GM12878 (cell line): Measurements from ENCODE around the gene WTAP. TPM values are rescaled to one million over a fixed set of nuclear protein-coding genes. Genes with fewer than 3 reads are reported as not detected.

Experiments
- ATAC-seq: fragments of 200-7000 bp; cut with Tn5 transposase; 3 replicates; pipeline ENCODE4 v1.9.1; 2020; ENCODE audit warnings: mild to moderate bottlenecking, moderate library complexity
- BruUV-seq: library from RNA; stranded (reverse); fragments of 400-500 nt; replicated peaks from 2 replicates; lab custom pipeline; 2021; lab: Mats Ljungman, UMichigan
- CTCF ChIA-PET: fragments of 300-600 bp; sonication (Branson Sonifier 250); formaldehyde crosslinking; extraction: SDS; loops from one replicate; lab custom pipeline; 2021; ENCODE audit warnings: inconsistent platforms; lab: Yijun Ruan, JAX
- POLR2A ChIA-PET: fragments of 350-600 bp; formaldehyde crosslinking; extraction: SDS; loops from one replicate; lab custom pipeline; 2021; ENCODE audit warnings: inconsistent platforms; lab: Charles Lee
- RAD21 ChIA-PET: fragments of 300-600 bp; sonication (Branson Sonifier 250); formaldehyde crosslinking; loops from one replicate; lab custom pipeline; 2023; ENCODE audit warnings: antibody characterized with exemption; ENCODE audit not compliant: unreplicated experiment; lab: Charles Lee
- SMC1A ChIA-PET: fragments of 300-600 bp; sonication (Branson Sonifier 250); formaldehyde crosslinking; loops from one replicate; lab custom pipeline; 2023; ENCODE audit not compliant: unreplicated experiment, uncharacterized antibody; lab: Charles Lee
- DNase-seq: peaks from one replicate; pipeline ENCODE4 v3.0.0-alpha.2; 2011; ENCODE audit warnings: low read depth, low spot score
- FAIRE-seq: peaks from 3 replicates; lab custom pipeline; 2011; peaks lifted over from hg19 to GRCh38; lab: Jason Lieb, UNC
- H2AFZ ChIP-seq: 2 replicates; pipeline ENCODE4 v1.6.0; 2011; ENCODE audit warnings: low read depth, low read length, control low read depth; ENCODE audit not compliant: control insufficient read depth
- H3K27ac ChIP-seq: 2 replicates; pipeline ENCODE4 v1.5.1; 2011; ENCODE audit warnings: control low read depth; ENCODE audit not compliant: control insufficient read depth, insufficient read depth
- H3K27me3 ChIP-seq, 2 experiments: replicated peaks in 1 of 2; 2 replicates each; pipeline versions ENCODE4 v1.6.0 to v1.6.1; 2011; ENCODE audit warnings: low read length in 1 of 2; ENCODE audit not compliant: control insufficient read depth in 2 of 2, insufficient read depth in 2 of 2
- H3K36me3 ChIP-seq, 2 experiments: 2 replicates each; pipeline ENCODE4 v1.5.1; 2011; ENCODE audit warnings: low read length in 1 of 2; ENCODE audit not compliant: control insufficient read depth in 2 of 2, insufficient read depth in 2 of 2
- H3K4me1 ChIP-seq: 2 replicates; pipeline ENCODE4 v1.6.1; 2011; ENCODE audit warnings: mild to moderate bottlenecking, low read length, moderate library complexity, mixed read lengths; ENCODE audit not compliant: control insufficient read depth, insufficient read depth
- H3K4me2 ChIP-seq: 2 replicates; pipeline ENCODE4 v1.6.0; 2011; ENCODE audit warnings: control low read depth; ENCODE audit not compliant: control insufficient read depth, insufficient read depth
- H3K4me3 ChIP-seq: fragments of 200-600 bp; sonication (generic); 2 replicates; pipeline ENCODE4 v1.5.1; 2016
- H3K79me2 ChIP-seq: 2 replicates; pipeline ENCODE4 v1.6.0; 2011; ENCODE audit warnings: low read length; ENCODE audit not compliant: control insufficient read depth, insufficient read depth
- H3K9ac ChIP-seq: 2 replicates; pipeline ENCODE4 v1.8.0; 2011; ENCODE audit warnings: low read length, control low read depth, mixed read lengths; ENCODE audit not compliant: control insufficient read depth, insufficient read depth
- H3K9me3 ChIP-seq: replicated peaks from 3 replicates; pipeline ENCODE4 v1.5.1; 2011; ENCODE audit warnings: mild to moderate bottlenecking, low read length; ENCODE audit not compliant: control insufficient read depth, insufficient read depth
- H4K20me1 ChIP-seq: 2 replicates; pipeline ENCODE4 v1.6.0; 2011; ENCODE audit not compliant: control insufficient read depth, insufficient read depth
- ATF7 ChIP-seq: fragments of 450-650 bp; IDR thresholded peaks from 2 replicates; pipeline ENCODE4 v1.6.1; 2016; ENCODE audit warnings: low read depth, mild to moderate bottlenecking
- BMI1 ChIP-seq: fragments of 450-650 bp; IDR thresholded peaks from 2 replicates; pipeline ENCODE4 v1.6.1; 2016; ENCODE audit warnings: mild to moderate bottlenecking, moderate library complexity, borderline replicate concordance
- CEBPB ChIP-seq, 2 experiments: fragments of 150-350 bp in 1 of 2; IDR thresholded peaks; 2 replicates each; pipeline ENCODE4 v1.6.1; 2012 to 2014; ENCODE audit warnings: low read depth in 2 of 2, low read length in 2 of 2, borderline replicate concordance in 1 of 2, inconsistent platforms in 1 of 2
- FOXM1 ChIP-seq: IDR thresholded peaks from 2 replicates; pipeline ENCODE4 v1.6.1; 2012; ENCODE audit warnings: low read depth, mild to moderate bottlenecking, inconsistent platforms, low read length, moderate library complexity
- HCFC1 ChIP-seq: fragments of 150-350 bp; IDR thresholded peaks from 2 replicates; pipeline ENCODE4 v1.6.1; 2014; ENCODE audit warnings: low read length
- JUND ChIP-seq: IDR thresholded peaks from 2 replicates; pipeline ENCODE4 v1.6.1; 2012; ENCODE audit warnings: low read depth, mild to moderate bottlenecking, low read length, improper control_type of control experiment, moderate library complexity
- MTA3 ChIP-seq: IDR thresholded peaks from 2 replicates; pipeline ENCODE4 v1.6.1; 2012; ENCODE audit warnings: low read length, inconsistent platforms, borderline replicate concordance
- NR2F1 ChIP-seq: fragments of 450-650 bp; conservative IDR thresholded peaks from 2 replicates; pipeline ENCODE4 v1.6.1; 2017; ENCODE audit warnings: mild to moderate bottlenecking
- POLR2A ChIP-seq: IDR thresholded peaks from 2 replicates; pipeline ENCODE4 v1.6.1; 2011; ENCODE audit warnings: low read depth, mild to moderate bottlenecking, low read length
- STAT1 ChIP-seq: fragments of 450-650 bp; conservative IDR thresholded peaks from 2 replicates; pipeline ENCODE4 v1.6.1; 2014; ENCODE audit warnings: antibody characterized with exemption, mild to moderate bottlenecking
- ZNF274 ChIP-seq: IDR thresholded peaks from one replicate; pipeline ENCODE4 v1.8.0; 2011; ENCODE audit not compliant: insufficient read length, insufficient read depth
- WGBS: methylation state at CpG from one replicate; pipeline ENCODE4 v1.1.6; 2016; ENCODE audit warnings: low lambda C conversion rate; ENCODE audit not compliant: insufficient replicate concordance, insufficient coverage; ENCODE audit errors: missing lambda C conversion rate; 5-methylcytosine and 5-hydroxymethylcytosine counted together
- in situ Hi-C: fragments of 300-500 bp; cut with MboI; formaldehyde crosslinking; loops from 9 replicates; pipeline ENCODE4 v1.14.3; 2018; ENCODE audit warnings: mixed read lengths
- intact Hi-C: fragments of 100-400 bp; cut with micrococcal nuclease; formaldehyde crosslinking; loops from one replicate; pipeline ENCODE4 v1.14.2; 2022; ENCODE audit not compliant: unreplicated experiment
- polyA plus RNA-seq, 11 experiments: library from polyadenylated mRNA; depleted of rRNA in 4 of 11; unstranded in 6 of 11; stranded (reverse) in 5 of 11; fragments of >200 nt; fragmentation: Nextera tagmentation in 4 of 11; fragmentation: Illumina TruSeq in 1 of 11; extraction: Ambion mirVana in 4 of 11; extraction: Trizol in 1 of 11; gene quantifications; 1 replicate in 1 of 11; 2 replicates in 10 of 11; pipeline versions ENCODE4 v1.2.1 to v1.2.3, GENCODE V29; 2011 to 2016; ENCODE audit warnings: inconsistent platforms in 2 of 11, missing spikeins in 2 of 11, low read depth in 1 of 11
- total RNA-seq, 4 experiments: library from RNA; depleted of rRNA in 3 of 4; stranded (reverse); fragments of >200 nt in 3 of 4; fragmentation: Illumina TruSeq in 1 of 4; extraction: Trizol in 1 of 4; gene quantifications; 2 replicates each; pipeline versions ENCODE4 v1.2.1 to v1.2.3, GENCODE V29; 2013 to 2021
- TF ChIP-seq, protein P1 (sequence below): fragments of 450-650 bp; IDR thresholded peaks from 2 replicates; pipeline ENCODE4 v1.6.1; 2017; ENCODE audit warnings: mild to moderate bottlenecking, moderate library complexity

The WTAP gene
- total and polyA plus RNA-seq, 10 of the 15 experiments (the other 5 are each of a cell fraction or from before 2014, with no cell fraction given), result 38.7 to 132 (median 83.1) TPM

DNA sequence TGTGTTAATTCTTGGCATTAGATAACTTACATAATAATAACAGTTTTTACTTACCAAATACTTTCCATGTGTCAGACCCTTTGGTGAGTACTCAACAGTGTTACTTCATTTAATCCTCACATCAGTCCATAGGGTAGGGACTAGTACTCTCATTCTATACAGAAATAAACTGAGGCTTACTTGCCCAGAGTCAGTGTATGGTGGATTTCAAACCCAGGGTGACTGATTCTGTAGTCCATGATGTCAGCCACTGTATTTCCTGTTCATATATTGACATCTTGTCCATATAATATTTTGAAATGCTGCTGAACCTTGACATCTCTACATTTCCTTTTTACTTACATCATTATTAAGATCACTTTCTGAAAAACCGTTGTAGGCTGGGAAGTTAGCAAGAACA is 70.2 kb downstream of the WTAP start:
- TF ChIP-seq HCFC1, result no peak
- no peak for TF ChIP-seq CEBPB (IDR thresholded peaks at IDR 0.05; ENCODE audit: borderline replicate concordance in 1 of 2, low read depth in 2 of 2, low read length in 2 of 2)
- TF ChIP-seq STAT1, result no peak
- TF ChIP-seq, protein P1, sequence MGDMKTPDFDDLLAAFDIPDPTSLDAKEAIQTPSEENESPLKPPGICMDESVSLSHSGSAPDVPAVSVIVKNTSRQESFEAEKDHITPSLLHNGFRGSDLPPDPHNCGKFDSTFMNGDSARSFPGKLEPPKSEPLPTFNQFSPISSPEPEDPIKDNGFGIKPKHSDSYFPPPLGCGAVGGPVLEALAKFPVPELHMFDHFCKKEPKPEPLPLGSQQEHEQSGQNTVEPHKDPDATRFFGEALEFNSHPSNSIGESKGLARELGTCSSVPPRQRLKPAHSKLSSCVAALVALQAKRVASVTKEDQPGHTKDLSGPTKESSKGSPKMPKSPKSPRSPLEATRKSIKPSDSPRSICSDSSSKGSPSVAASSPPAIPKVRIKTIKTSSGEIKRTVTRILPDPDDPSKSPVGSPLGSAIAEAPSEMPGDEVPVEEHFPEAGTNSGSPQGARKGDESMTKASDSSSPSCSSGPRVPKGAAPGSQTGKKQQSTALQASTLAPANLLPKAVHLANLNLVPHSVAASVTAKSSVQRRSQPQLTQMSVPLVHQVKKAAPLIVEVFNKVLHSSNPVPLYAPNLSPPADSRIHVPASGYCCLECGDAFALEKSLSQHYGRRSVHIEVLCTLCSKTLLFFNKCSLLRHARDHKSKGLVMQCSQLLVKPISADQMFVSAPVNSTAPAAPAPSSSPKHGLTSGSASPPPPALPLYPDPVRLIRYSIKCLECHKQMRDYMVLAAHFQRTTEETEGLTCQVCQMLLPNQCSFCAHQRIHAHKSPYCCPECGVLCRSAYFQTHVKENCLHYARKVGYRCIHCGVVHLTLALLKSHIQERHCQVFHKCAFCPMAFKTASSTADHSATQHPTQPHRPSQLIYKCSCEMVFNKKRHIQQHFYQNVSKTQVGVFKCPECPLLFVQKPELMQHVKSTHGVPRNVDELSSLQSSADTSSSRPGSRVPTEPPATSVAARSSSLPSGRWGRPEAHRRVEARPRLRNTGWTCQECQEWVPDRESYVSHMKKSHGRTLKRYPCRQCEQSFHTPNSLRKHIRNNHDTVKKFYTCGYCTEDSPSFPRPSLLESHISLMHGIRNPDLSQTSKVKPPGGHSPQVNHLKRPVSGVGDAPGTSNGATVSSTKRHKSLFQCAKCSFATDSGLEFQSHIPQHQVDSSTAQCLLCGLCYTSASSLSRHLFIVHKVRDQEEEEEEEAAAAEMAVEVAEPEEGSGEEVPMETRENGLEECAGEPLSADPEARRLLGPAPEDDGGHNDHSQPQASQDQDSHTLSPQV, result no peak
- TF ChIP-seq FOXM1, result no peak
- TF ChIP-seq MTA3, result no peak
- TF ChIP-seq JUND, result no peak
- no peak for TF ChIP-seq POLR2A
- TF ChIP-seq ATF7, result no peak
- no peak for TF ChIP-seq NR2F1
- no peak for TF ChIP-seq ZNF274
- no peak for TF ChIP-seq BMI1
- CTCF ChIA-PET, result no interaction called here
- POLR2A ChIA-PET, result no interaction called here
- ATAC-seq (no peak), FAIRE-seq (no peak), DNase-seq (no peak)
- intact Hi-C loops, result no loop called here
- SMC1A ChIA-PET, result no interaction called here
- Histone ChIP-seq H3K4me3 (no peak overlapping the region), H4K20me1 (no peaks in the 10 kb centered on the region), H3K9ac (no peak overlapping the region), H3K9me3 (no peaks in the 10 kb centered on the region), H3K36me3 (peaks cover 1 to 23% of the 10 kb centered on the region in 2 experiments; a peak in 3 of 4 replicates), H3K4me1 (no peaks in the 10 kb centered on the region), H3K4me2 (no peak overlapping the region), H3K27me3 (no peaks in the 10 kb centered on the region), H2AFZ (no peak overlapping the region), H3K27ac (no peak overlapping the region), H3K79me2 (peaks cover 15% of the 10 kb centered on the region)
- WGBS, result 43% methylated on average over 1 of the region's 1 CpG
- in situ Hi-C loops, result no loop called here
- RAD21 ChIA-PET, result no interaction called here
- TSS peak; percentile 19 for BruUV-seq
